Activated CD8-positive, alpha-beta memory T cell treated with anti-CD3 and anti-CD28 coated beads, Interleukin-2, amount 50 U/mL, for 1 hour (primary cell): ENCODE results near the gene TENM3.
"Not testable (repeated sequence)": the region's sequence is repeated elsewhere in the genome, so short reads cannot be mapped to it uniquely, and the experiment has no call there.

ENCODE experiments used
- DNase-seq: peaks from one replicate; pipeline ENCODE4 v3.0.0-alpha.2; 2020; ENCODE audit errors: extremely low read depth

TENM3 gene

GRCh38 chr4:182810103-182810615 is 567.0 kb downstream of the TENM3 start:
- no peak for DNase-seq

DNA sequence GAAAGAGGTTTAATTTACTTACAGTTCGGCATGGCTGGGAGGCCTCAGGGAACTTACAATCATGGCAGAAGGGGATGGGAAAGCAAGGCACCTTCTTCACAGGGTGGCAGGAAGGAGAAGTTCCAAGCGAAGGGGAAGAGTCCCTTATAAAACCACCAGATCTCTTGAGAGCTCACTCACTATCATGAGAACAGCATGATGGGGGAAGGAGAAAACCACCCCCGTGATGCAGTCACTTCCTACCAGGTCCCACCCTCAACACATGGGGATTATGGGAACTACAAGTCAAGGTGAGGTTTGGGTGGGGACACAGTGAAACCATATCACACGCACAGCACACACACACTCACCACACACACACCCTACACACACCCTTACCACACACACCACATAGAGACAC is 569.7 kb downstream of the TENM3 start:
- DNase-seq, result no peak

DNA sequence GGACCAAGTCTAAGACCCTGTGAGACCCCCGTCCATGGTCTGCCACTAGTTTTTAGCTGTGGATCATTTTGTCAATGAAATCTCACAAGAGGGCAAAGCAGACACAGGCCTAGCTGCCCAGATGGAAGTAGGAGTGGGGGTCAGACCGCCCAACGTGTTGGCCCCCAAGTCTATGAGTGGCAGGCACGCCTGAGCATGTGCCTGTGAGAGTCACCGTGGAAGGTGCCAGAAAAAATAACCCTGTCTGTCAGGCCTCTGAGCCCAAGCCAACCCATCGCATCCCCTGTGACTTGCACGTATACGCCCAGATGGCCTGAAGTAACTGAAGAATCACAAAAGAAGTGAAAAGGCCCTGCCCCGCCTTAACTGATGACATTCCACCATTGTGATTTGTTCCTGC is 570.9 kb downstream of the TENM3 start:
- not testable (repeated sequence) for DNase-seq

DNA sequence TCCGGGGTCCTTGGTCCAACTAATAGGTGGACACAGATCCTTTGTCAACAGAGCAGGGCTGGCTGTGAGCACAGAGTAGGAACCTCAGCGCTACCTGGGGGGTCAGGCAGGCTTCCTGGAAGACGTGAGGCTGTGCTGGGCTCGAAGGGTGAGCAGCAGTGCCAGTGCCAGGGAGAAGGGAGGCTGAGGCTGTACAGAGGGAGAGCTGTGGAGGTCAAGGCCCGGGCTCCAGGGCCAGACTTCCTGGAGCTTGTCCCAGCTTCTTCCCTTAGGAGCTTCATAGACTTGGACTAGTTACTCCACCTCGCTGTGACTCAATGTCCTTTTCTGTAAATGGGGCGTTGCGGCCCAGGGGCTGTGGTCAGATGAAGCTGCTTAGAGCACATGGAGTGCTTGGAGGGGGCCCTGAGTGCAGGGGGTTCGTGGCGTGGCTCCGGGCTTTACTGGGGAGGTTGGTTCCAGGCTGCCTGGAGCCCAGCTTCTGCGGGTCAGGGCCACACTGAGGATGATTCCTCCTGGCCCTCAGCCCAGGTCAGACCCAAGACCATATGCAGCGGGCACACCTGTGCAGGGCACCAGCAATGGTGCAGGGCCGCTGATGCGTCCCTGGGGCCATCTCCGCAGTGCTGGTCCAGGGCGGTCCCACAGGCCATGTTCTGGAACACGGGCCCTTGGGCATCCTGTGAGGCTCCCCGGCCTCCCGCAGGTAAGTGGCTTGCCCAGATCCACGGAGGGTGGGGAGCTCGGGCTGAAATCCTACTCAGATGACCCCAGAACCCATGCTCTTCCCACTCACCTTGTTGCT is 575.9 kb downstream of the TENM3 start:
- no peak for DNase-seq

GRCh38 chr4:182819751-182820150 is 576.5 kb downstream of the TENM3 start:
- DNase-seq, result no peak

DNA sequence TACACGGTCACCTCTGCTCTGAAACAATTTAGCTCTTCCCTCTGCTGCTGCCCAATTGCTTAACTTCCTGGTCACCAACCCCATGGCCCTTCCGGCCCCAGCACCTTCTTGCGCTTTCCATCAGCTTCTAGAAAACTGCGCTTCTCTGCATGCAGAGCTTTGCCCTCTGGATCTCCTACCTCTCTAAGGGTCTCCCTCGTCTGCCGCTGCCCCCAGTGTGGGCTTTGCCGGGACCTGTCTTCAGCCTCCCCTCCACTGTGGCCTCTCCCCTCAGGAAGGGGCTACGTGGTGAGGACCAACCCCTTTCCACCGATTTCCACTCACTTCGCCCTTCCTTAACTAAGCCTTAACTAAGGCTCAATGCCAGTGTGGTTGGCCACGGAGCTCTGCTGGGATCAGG is 579.4 kb downstream of the TENM3 start:
- DNase-seq, result no peak

DNA sequence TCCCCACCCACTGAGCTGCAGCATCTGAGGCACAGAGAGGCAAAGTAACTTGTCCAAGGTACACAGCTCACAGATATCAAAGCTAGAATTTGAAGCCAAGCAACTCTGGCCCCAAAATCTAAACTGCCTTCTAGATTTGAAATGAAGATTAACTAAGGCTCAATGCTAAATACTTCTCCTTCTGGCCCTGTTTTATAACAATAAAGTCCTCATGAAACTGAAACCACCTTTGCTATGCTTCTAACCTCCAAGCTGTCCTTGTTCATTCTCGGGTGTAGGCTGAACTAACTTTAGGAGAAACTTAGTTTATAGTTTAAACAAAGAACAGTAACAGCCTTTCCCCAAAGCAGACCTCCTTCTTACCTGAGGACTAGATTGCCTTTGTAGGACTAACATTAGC is 580.4 kb downstream of the TENM3 start:
- no peak for DNase-seq

DNA sequence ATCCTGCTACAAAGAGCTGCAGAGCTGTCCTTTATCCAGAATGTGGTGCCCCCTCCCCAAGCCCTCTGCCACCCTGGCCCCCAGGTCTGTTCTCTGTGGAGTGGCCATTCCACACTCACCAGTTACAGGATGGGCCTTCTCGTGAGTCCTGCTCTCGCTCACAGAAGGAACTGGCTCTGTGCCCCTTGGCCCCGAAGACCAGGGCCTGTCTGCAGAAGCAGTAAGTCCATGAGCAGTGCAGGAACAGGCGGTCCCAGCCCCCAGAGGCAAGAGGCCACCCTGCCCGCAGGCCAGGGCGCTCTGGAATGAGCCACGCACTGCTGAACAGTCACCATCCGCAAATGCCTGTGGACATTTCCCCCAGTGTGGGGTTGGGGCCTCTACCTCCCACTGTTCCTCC is 581.8 kb downstream of the TENM3 start:
- no peak for DNase-seq

DNA sequence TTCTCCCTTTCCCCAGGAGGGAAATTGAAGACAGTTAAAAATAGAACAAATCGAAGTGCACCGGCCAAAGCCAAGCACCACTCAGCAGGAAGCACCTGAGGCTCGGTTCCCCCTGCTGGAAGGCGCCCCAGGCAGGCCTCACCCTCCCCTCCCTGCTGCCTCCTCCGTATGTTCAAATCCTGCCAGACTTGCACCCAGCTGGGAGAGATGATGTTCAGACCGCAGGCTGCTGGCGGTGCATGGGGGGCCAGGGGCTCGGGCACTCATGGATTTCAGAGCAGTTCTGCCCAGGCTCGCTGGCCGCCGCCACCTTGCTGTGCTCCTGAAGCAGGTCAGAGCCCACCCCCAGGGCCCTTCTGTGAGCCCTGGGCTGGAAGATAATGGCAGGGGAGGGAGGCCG is 582.6 kb downstream of the TENM3 start:
- DNase-seq, result no peak

DNA sequence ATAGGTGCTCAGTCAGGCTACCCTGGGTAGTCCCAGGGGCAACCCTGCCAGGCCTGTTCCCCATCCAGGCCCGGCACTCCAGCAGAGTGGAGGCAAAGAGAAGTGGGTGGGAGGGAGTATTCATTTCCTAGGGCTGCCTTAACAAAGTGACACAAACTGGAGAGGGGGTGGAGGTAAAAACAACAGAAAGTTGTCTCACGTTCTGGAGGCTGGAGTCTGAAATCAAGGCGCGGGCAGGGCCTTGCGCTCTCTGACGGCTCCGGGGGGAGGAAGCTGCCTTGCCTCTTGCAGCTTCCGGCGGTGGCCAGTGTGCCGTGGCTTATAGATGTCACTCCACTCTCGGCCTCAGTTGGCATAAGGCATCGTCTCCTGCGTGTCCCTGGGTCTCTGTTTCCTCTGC is 583.2 kb downstream of the TENM3 start:
- no peak for DNase-seq

GRCh38 chr4:182827166-182827565 is 584.0 kb downstream of the TENM3 start:
- DNase-seq, result no peak

DNA sequence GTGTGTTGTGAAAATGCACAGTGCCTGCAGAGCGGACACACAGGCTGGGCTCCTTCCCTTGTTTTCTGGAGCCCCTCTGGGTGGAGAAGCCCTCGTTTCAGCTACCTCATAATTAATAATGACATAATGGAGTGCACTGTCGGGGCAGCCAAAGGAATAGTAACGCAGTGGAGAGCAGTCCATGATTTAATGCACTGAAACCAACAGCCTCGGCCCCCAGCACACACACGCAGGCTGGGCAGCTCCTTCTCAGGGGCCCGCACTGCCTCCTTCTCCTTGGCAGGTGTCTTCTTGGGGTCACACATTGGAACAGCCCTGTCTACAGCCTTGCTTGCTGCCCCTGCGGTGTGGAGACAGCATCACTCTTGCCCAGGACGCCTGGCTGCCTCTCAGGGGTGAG is 584.8 kb downstream of the TENM3 start:
- DNase-seq, result no peak

GRCh38 chr4:182828360-182829025 is 585.3 kb downstream of the TENM3 start:
- no peak for DNase-seq

DNA sequence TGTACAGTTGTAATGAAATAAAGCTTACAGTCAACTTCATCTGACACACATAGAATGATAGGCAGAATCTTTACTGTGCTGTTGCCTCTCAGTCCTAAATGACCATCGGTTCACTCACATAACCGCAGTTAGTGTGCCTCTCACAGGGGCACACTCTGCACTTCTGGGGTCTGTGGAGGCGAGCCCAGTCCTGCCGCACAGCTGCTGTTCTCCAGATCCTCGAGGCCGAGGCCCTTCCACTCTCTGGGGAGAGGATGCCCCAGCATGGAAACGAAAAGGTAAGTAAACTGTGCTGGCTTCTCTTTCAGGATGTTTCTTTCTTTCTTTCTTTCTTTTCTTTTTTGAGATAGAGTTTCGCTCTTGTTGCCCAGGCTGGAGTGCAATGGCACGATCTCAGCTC is 586.0 kb downstream of the TENM3 start:
- no peak for DNase-seq

- DNase-seq, result no peak
Measured at GRCh38 chr4:182831376-182831775, 588.2 kb downstream of the TENM3 start.

DNA sequence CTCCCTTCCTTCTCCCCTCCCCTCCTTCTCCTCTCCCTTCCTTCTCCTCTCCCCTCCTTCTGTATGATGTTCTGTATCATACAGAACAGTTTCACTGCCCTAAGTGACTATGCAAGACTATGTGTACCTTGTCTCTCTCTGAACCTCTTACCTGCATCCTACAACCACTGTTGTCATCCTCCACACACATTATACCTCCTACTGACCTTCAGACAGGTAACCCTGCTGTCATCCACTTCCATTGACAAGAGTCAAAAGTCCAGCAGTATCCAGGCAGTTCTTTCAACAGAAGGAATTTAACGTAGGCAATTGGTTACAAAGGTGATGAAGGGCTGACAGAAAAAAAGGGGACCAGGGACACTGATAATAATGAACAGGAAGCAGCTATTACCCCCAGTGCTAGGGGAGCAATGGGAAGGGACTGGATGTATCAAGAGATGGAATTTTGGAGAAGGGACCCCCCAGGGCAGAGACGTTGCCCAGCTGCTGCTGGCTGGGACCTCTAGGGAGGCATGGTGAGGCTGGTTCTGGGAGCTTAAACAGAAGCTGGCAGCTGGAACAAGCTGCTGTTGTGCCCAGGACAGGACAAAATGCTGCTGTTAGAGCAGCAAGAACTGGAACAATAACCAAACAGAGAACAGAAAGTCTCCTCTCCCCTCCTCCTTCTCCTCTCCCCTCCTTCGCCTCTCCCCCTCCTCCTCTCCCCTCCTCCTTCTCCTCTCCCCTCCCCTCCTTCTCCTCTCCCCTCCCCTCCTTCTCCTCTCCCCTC is 589.3 kb downstream of the TENM3 start:
- no peak for DNase-seq

- no peak for DNase-seq
Measured at GRCh38 chr4:182835006-182835740, 592.0 kb downstream of the TENM3 start.

DNA sequence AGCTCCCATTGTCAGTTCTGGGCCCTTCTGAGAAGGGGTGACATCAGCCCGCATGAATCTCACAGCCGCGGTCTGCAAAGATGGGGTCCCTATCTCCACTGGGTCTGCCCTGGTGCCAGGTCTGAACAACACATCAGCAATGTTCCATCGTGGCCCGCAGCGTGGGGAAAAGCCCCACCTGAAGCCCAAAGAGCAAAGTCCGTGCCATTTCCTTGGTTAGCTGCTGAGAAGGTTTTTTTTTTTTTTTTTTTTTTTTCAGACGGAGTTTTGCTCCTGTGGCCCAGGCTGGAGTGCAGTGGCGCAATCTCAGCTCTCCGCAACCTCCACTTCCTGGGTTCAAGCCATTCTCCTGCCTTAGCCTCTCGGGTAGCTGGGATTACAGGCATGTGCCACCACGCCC is 594.6 kb downstream of the TENM3 start:
- no peak for DNase-seq

- DNase-seq, result no peak
Measured at GRCh38 chr4:182838535-182838934, 595.3 kb downstream of the TENM3 start.

GRCh38 chr4:182839256-182839655 is 596.1 kb downstream of the TENM3 start:
- no peak for DNase-seq

GRCh38 chr4:182840108-182840507 is 596.9 kb downstream of the TENM3 start:
- no peak for DNase-seq

GRCh38 chr4:182842104-182842600 is 599.0 kb downstream of the TENM3 start:
- DNase-seq, result no peak
